HEK293T (cell line): ENCODE results near the gene CCIN.

ENCODE experiments used
- CTCF ChIA-PET: fragments of 350-600 bp; formaldehyde crosslinking; extraction: SDS; loops from one replicate; lab custom pipeline; 2021; ENCODE audit warnings: antibody characterized with exemption, inconsistent platforms; lab: Yijun Ruan, JAX
- POLR2A ChIA-PET: fragments of 350-600 bp; formaldehyde crosslinking; extraction: SDS; loops from one replicate; lab custom pipeline; 2020; ENCODE audit warnings: antibody characterized with exemption, inconsistent platforms; lab: Yijun Ruan, JAX
- DNase-seq: peaks from one replicate; pipeline ENCODE4 v3.0.0; 2012; ENCODE audit warnings: mixed read lengths; ENCODE audit errors: extremely low spot score
- ARNT ChIP-seq: fragments of 450-650 bp; IDR thresholded peaks from 2 replicates; pipeline ENCODE4 v1.6.1; 2017; ENCODE audit warnings: mild to moderate bottlenecking
- BHLHE40 ChIP-seq: fragments of 450-650 bp; IDR thresholded peaks from 2 replicates; pipeline ENCODE4 v1.6.1; 2016; ENCODE audit warnings: mild to moderate bottlenecking, moderate library complexity, borderline replicate concordance
- CTBP1 ChIP-seq: fragments of 450-650 bp; IDR thresholded peaks from 2 replicates; pipeline ENCODE4 v1.6.1; 2016; ENCODE audit warnings: borderline replicate concordance
- ELF4 ChIP-seq: fragments of 450-650 bp; IDR thresholded peaks from 2 replicates; pipeline ENCODE4 v1.6.1; 2017; ENCODE audit warnings: antibody characterized with exemption
- FOXA1 ChIP-seq: fragments of 450-650 bp; IDR thresholded peaks from 2 replicates; pipeline ENCODE4 v1.6.1; 2016; ENCODE audit warnings: mild to moderate bottlenecking
- FOXK2 ChIP-seq: fragments of 450-650 bp; IDR thresholded peaks from 2 replicates; pipeline ENCODE4 v1.6.1; 2016; ENCODE audit warnings: mild to moderate bottlenecking
- FOXM1 ChIP-seq: fragments of 450-650 bp; IDR thresholded peaks from 2 replicates; pipeline ENCODE4 v1.6.1; 2017; ENCODE audit warnings: mild to moderate bottlenecking, borderline replicate concordance
- HDGF ChIP-seq: fragments of 450-650 bp; IDR thresholded peaks from 2 replicates; pipeline ENCODE4 v1.6.1; 2017; ENCODE audit warnings: antibody characterized with exemption, borderline replicate concordance
- L3MBTL2 ChIP-seq: fragments of 450-650 bp; conservative IDR thresholded peaks from 2 replicates; pipeline ENCODE4 v1.6.1; 2016; ENCODE audit warnings: mild to moderate bottlenecking
- LEF1 ChIP-seq: fragments of 450-650 bp; IDR thresholded peaks from 2 replicates; pipeline ENCODE4 v1.6.1; 2017; ENCODE audit warnings: mild to moderate bottlenecking, borderline replicate concordance
- NFRKB ChIP-seq: fragments of 450-650 bp; IDR thresholded peaks from 2 replicates; pipeline ENCODE4 v1.6.1; 2016; ENCODE audit warnings: mild to moderate bottlenecking, moderate library complexity
- SP1 ChIP-seq: fragments of 450-650 bp; IDR thresholded peaks from 2 replicates; pipeline ENCODE4 v1.6.1; 2017
- SUZ12 ChIP-seq: fragments of 450-650 bp; IDR thresholded peaks from 2 replicates; pipeline ENCODE4 v1.6.1; 2016; ENCODE audit warnings: mild to moderate bottlenecking
- TARDBP ChIP-seq: fragments of 450-650 bp; IDR thresholded peaks from 2 replicates; pipeline ENCODE4 v1.6.1; 2016
- ZNF384 ChIP-seq: fragments of 450-650 bp; IDR thresholded peaks from 2 replicates; pipeline ENCODE4 v1.6.1; 2016
- TF ChIP-seq, protein P1 (sequence below): fragments of 450-650 bp; IDR thresholded peaks from 2 replicates; pipeline ENCODE4 v1.6.1; 2016

Gene CCIN

DNA sequence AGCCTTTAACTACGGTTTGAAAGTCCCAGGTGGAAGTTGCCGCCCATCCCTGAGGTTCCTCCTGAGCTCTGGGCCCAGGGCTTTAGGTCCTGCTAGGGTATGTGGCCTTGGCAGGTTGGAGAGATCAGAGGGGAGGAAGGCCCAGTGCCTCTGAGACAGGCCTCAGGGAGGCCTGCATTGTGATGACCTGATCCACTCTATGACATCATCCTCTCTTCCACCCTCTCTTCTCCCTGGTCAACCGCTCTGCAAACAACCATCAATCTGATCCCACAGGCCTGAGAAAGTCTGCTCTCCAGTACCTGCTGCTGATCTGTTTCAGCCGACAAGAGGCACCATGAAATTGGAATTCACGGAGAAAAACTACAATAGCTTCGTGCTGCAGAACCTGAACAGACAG, at the start of gene CCIN:
TSS of gene CCIN (plus strand) at position 223 of the 400 bp plus-strand sequence. CDS start at position 338, 115 bp downstream.
- TF ChIP-seq L3MBTL2 (no peak), NFRKB (no peak), LEF1 (no peak)
- TF ChIP-seq, protein P1, sequence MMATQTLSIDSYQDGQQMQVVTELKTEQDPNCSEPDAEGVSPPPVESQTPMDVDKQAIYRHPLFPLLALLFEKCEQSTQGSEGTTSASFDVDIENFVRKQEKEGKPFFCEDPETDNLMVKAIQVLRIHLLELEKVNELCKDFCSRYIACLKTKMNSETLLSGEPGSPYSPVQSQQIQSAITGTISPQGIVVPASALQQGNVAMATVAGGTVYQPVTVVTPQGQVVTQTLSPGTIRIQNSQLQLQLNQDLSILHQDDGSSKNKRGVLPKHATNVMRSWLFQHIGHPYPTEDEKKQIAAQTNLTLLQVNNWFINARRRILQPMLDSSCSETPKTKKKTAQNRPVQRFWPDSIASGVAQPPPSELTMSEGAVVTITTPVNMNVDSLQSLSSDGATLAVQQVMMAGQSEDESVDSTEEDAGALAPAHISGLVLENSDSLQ: no peak
- ChIA-PET CTCF (interaction anchor here (0.6 kb wide), 1 partner anchor 67 kb away, joined by 3 read pairs; no protein-coding TSS in a partner anchor), POLR2A (interaction anchor here (1.7 kb wide), 1 partner anchor 21 kb away, joined by 6 read pairs; the partner anchor contains the start of gene CLTA)
- DNase-seq: no peak

DNA sequence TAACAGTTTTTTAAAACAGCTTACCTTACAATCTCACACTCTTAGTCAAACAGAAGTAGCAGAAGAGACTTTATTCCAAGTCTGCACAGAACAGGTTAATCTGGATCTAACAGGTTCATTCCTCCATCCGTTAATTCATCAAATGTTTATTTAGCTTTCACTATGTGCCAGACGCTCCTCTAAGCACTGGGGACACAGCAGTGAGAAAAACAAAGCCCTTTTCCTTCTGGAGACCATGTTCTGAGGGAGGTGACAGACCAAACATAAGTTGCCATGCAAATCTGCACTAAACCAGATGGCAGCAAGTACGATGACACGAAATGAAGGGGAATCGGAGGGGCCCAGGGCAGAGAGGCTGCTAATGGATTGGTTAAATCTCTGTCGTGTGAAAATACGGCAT, 49.7 kb upstream of the CCIN start:
- ChIA-PET CTCF (interaction anchor here (2.5 kb wide), 1 partner anchor 18 kb away, joined by 8 read pairs; no protein-coding TSS in a partner anchor), POLR2A (no interaction called here)
- no peak for TF ChIP-seq L3MBTL2
- TF ChIP-seq, protein P1: no peak
- TF ChIP-seq NFRKB: no peak
- no peak for TF ChIP-seq CTBP1
- TF ChIP-seq FOXM1: no peak
- TF ChIP-seq LEF1: no peak
- no peak for TF ChIP-seq ARNT
- TF ChIP-seq ZNF384: no peak
- TF ChIP-seq SP1: no peak
- TF ChIP-seq FOXK2: no peak
- TF ChIP-seq BHLHE40: no peak
- TF ChIP-seq FOXA1: no peak
- DNase-seq: no peak

DNA sequence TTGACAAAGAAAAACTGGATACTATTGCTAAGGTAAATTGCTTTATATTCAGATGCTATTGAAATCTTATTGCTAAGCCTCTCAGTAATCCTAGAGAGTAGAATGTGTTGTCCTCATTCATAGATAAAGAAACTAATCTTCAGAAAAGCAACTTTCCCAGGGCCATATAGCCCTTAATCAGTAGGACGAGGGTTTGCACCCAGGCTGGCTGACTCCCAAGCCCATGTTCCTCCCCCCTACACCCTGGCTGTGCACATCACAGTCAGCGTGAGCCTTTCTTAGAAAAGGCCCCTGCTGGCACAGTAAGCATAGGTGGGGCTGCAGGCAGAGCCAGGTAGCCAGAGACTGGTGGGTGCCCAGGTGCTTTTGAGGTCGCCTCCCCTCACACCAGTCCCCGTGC, 48.5 kb upstream of the CCIN start:
- CTCF ChIA-PET: no interaction called here
- POLR2A ChIA-PET: no interaction called here
- TF ChIP-seq ARNT (no peak), TARDBP (no peak), FOXA1 (no peak), L3MBTL2 (no peak), FOXM1 (no peak), SUZ12 (no peak), HDGF (no peak), NFRKB (no peak), LEF1 (no peak)
- TF ChIP-seq, protein P1: no peak
- DNase-seq: no peak

DNA sequence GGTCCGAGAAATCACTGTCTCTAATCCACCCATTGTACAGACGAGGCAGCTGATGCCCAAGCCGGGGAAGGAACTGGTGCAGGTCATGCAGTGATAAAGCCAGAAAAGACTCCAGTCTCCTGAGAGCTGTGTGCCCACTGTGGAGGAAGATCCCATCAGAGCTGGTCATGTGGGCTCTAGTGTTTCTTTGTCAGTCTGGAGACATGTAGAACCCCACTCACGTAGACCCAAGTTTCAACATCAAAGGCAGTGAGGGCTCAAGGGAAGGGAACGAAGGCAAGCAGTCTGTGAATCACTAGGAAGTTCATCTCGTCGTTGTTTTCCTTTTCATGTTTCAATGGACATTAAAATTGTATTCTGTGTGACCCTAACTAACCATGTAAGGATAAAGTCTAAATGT, 47.2 kb upstream of the CCIN start:
- POLR2A ChIA-PET: no interaction called here
- TF ChIP-seq SP1 (no peak), FOXM1 (no peak), HDGF (no peak), LEF1 (no peak), ZNF384 (no peak), ELF4 (no peak), TARDBP (no peak), BHLHE40 (no peak), FOXK2 (no peak), ARNT (no peak), FOXA1 (no peak), NFRKB (no peak), SUZ12 (no peak), CTBP1 (no peak)
- TF ChIP-seq, protein P1: no peak
- no peak for DNase-seq
- CTCF ChIA-PET: no interaction called here

DNA sequence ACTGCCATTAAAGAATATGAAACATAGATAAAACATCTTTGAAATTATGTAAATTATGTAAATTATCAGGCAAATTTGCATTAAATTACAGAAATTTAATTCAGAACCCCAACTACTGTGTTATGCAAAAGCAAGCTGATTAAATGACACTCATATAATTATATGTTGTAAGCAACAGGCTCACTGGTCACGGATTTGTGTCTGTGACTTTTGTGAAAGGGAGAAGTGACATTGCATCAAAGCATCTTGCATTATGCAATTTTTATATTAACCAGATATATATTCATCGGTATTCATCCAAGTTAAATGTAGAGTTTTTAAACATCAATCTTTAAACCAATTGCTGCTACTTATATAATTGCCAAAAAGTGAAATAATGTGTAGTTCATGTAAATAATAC, 45.7 kb upstream of the CCIN start:
- no peak for DNase-seq
- CTCF ChIA-PET: interaction anchor here (0.6 kb wide), 1 partner anchor 164 kb away, joined by 3 read pairs; no protein-coding TSS in a partner anchor
- TF ChIP-seq ZNF384 (no peak), FOXK2 (no peak), NFRKB (no peak), SP1 (no peak), LEF1 (no peak), TARDBP (no peak), CTBP1 (no peak), ELF4 (no peak), FOXM1 (no peak), L3MBTL2 (no peak), ARNT (no peak), HDGF (no peak), BHLHE40 (no peak), FOXA1 (no peak), SUZ12 (no peak)
- TF ChIP-seq, protein P1: no peak
- POLR2A ChIA-PET: no interaction called here
